Right cardiac atrium (tissue), 5 donors: Measurements from ENCODE around the gene GORAB. TPM values are rescaled to one million over a fixed set of nuclear protein-coding genes. Genes with fewer than 3 reads are reported as not detected.

Source experiments
- ATAC-seq, 2 donors: fragments of 200-7000 bp; cut with Tn5 transposase; one replicate each; pipeline versions ENCODE4 v1.8.0 to v1.9.1; 2020; ENCODE audit warnings: moderate library complexity in 2 of 2, mild to moderate bottlenecking in 1 of 2
- DNase-seq, 3 donors: peaks; one replicate each; pipeline ENCODE4 v3.0.0-alpha.2; 2020
- H3K27ac ChIP-seq: one replicate; pipeline ENCODE4 v1.5.1; 2013; ENCODE audit warnings: mild to moderate bottlenecking, low read length, control low read depth, moderate library complexity
- H3K27me3 ChIP-seq: one replicate; pipeline ENCODE4 v1.6.1; 2013; ENCODE audit not compliant: control insufficient read depth, insufficient read depth
- H3K4me1 ChIP-seq: one replicate; pipeline ENCODE4 v1.6.1; 2013; ENCODE audit warnings: low read length; ENCODE audit not compliant: control insufficient read depth, insufficient read depth
- H3K4me3 ChIP-seq: one replicate; pipeline ENCODE4 v1.5.1; 2013; ENCODE audit warnings: low read length, control low read depth
- H3K9me3 ChIP-seq: one replicate; pipeline ENCODE4 v1.6.1; 2013; ENCODE audit warnings: low read length; ENCODE audit not compliant: control insufficient read depth
- WGBS: extraction: QIAGEN DNeasy Blood & Tissue Kit; methylation state at CpG from one replicate; pipeline ENCODE4 v1.1.7; 2013; 5-methylcytosine and 5-hydroxymethylcytosine counted together
- intact Hi-C, 4 donors: fragments of 100-400 bp; cut with DNase I; formaldehyde crosslinking; loops; one replicate each; pipeline versions ENCODE4 v1.11.0 to v1.14.0; 2022 to 2023
- polyA plus RNA-seq: library from polyadenylated mRNA; stranded (reverse); fragments of 200-250 nt; gene quantifications from one replicate; pipeline ENCODE4 v1.2.3, GENCODE V29; 2013
- total RNA-seq, 4 donors: library from RNA; stranded (reverse); fragmentation: NEBNext Ultra II Directional; extraction: Animal tissue kit (Norgen Biotek cat#: 25700); gene quantifications; one replicate each; pipeline ENCODE4 v1.2.1, GENCODE V29; 2021
- donor health status: healthy with polysubstance abuse.
- donor health status: DM: no; HTN: yes; CAD: no.
- donor health status: DM: no; HTN: no; CAD: no.
- donor health status: DM: no; HTN: yes; CAD: no; lungs with severe emphysema.
- donor health status: DM: yes; HTN: yes; CAD: no.

The GORAB gene
- total and polyA plus RNA-seq, 5 donors = 4.6 to 10.9 (median 9.1) TPM

GRCh38 chr1:170513138-170513537 lies 18.8 kb upstream of the GORAB start:
- H3K4me3 ChIP-seq = no peak overlapping the region
- H3K27ac ChIP-seq = no peak overlapping the region
- 56% methylated on average over 1 of the region's 1 CpG for WGBS
- no peak for DNase-seq
- H3K27me3 ChIP-seq = no peaks in the 10 kb centered on the region
- intact Hi-C loops = no loop called here
- no peaks in the 10 kb centered on the region for H3K4me1 ChIP-seq
- H3K9me3 ChIP-seq = no peaks in the 10 kb centered on the region
- no peak for ATAC-seq

GRCh38 chr1:170518185-170518834 lies 13.7 kb upstream of the GORAB start:
- WGBS = 93% methylated on average over 4 of the region's 4 CpGs
- no peak overlapping the region for H3K4me3 ChIP-seq
- no peak overlapping the region for H3K27ac ChIP-seq
- no peaks in the 10 kb centered on the region for H3K27me3 ChIP-seq
- DNase-seq (no peak), ATAC-seq (no peak)
- no peaks in the 10 kb centered on the region for H3K9me3 ChIP-seq
- intact Hi-C loops = no loop called here
- H3K4me1 ChIP-seq = no peaks in the 10 kb centered on the region

GRCh38 chr1:170518965-170519364 lies 13.0 kb upstream of the GORAB start:
- Histone ChIP-seq H3K9me3 (no peaks in the 10 kb centered on the region), H3K4me3 (no peak overlapping the region), H3K27ac (no peak overlapping the region), H3K4me1 (no peaks in the 10 kb centered on the region), H3K27me3 (no peaks in the 10 kb centered on the region)
- ATAC-seq (no peak), DNase-seq (no peak)
- intact Hi-C loops = no loop called here
- WGBS = 93% methylated on average over 3 of the region's 3 CpGs

- Histone ChIP-seq H3K27ac (no peak overlapping the region), H3K4me1 (no peaks in the 10 kb centered on the region), H3K9me3 (no peaks in the 10 kb centered on the region), H3K4me3 (no peak overlapping the region), H3K27me3 (no peaks in the 10 kb centered on the region)
- intact Hi-C loops = no loop called here
- ATAC-seq (no peak), DNase-seq (no peak)
Measured at GRCh38 chr1:170520601-170521000, 11.4 kb upstream of the GORAB start.

GRCh38 chr1:170521818-170522217 lies 10.1 kb upstream of the GORAB start:
- DNase-seq (no peak), ATAC-seq (no peak)
- no peaks in the 10 kb centered on the region for H3K27me3 ChIP-seq
- intact Hi-C loops = no loop called here
- H3K27ac ChIP-seq = no peak overlapping the region
- no peak overlapping the region for H3K4me3 ChIP-seq
- H3K4me1 ChIP-seq = no peaks in the 10 kb centered on the region
- no peaks in the 10 kb centered on the region for H3K9me3 ChIP-seq

- peak overlapping the region; percentile 99 for H3K27ac ChIP-seq
- peak overlapping the region; percentile 98 for H3K4me3 ChIP-seq
- 12% methylated on average over 29 of the region's 29 CpGs for WGBS
- peak; percentile 16 to 54 (median 33) for DNase-seq
- no peaks in the 10 kb centered on the region for H3K27me3 ChIP-seq
- no peaks in the 10 kb centered on the region for H3K4me1 ChIP-seq
- H3K9me3 ChIP-seq = no peaks in the 10 kb centered on the region
- intact Hi-C loops = loop anchor here in 1 of 4 donors (10.0 kb wide), 1 partner anchor 134 kb away; the partner anchor contains the start of gene PRRX1
- ATAC-seq = no peak
Measured at GRCh38 chr1:170530972-170531757, 801 bp upstream of the GORAB start.

- Histone ChIP-seq H3K4me1 (no peaks in the 10 kb centered on the region), H3K27me3 (no peaks in the 10 kb centered on the region), H3K4me3 (peak overlapping the region; percentile 98), H3K27ac (no peak overlapping the region), H3K9me3 (no peaks in the 10 kb centered on the region)
- no peak for ATAC-seq
- no peak for DNase-seq
- 75% methylated on average over 3 of the region's 3 CpGs for WGBS
- intact Hi-C loops = loop anchor here in 1 of 4 donors (10.0 kb wide), 1 partner anchor 132 kb away; the partner anchor contains the start of gene PRRX1
Measured at GRCh38 chr1:170533298-170533697, 1.3 kb downstream of the GORAB start.

GRCh38 chr1:170534626-170535147 lies 2.7 kb downstream of the GORAB start:
- H3K9me3 ChIP-seq = no peaks in the 10 kb centered on the region
- ATAC-seq = no peak
- no peaks in the 10 kb centered on the region for H3K27me3 ChIP-seq
- H3K4me3 ChIP-seq = no peak overlapping the region
- DNase-seq = no peak
- no peak overlapping the region for H3K27ac ChIP-seq
- intact Hi-C loops = loop anchor here in 1 of 4 donors (10.0 kb wide), 1 partner anchor 130 kb away; the partner anchor contains the start of gene PRRX1
- 96% methylated on average over 6 of the region's 6 CpGs for WGBS
- no peaks in the 10 kb centered on the region for H3K4me1 ChIP-seq

- intact Hi-C loops = loop anchor here in 1 of 4 donors (10.0 kb wide), 1 partner anchor 129 kb away; the partner anchor contains the start of gene PRRX1
- no peak overlapping the region for H3K27ac ChIP-seq
- no peaks in the 10 kb centered on the region for H3K27me3 ChIP-seq
- ATAC-seq (no peak), DNase-seq (no peak)
- H3K4me3 ChIP-seq = no peak overlapping the region
- H3K9me3 ChIP-seq = no peaks in the 10 kb centered on the region
- no peaks in the 10 kb centered on the region for H3K4me1 ChIP-seq
- 94% methylated on average over 2 of the region's 2 CpGs for WGBS
Measured at GRCh38 chr1:170535418-170535817, 3.5 kb downstream of the GORAB start.

- ATAC-seq = peak; percentile 45 to 53
- no peaks in the 10 kb centered on the region for H3K4me1 ChIP-seq
- intact Hi-C loops = loop anchor here in 1 of 4 donors (10.0 kb wide), 1 partner anchor 128 kb away; the partner anchor contains the start of gene PRRX1
- no peak for DNase-seq
- peak overlapping the region; percentile 80 for H3K27ac ChIP-seq
- 95% methylated on average over 1 of the region's 1 CpG for WGBS
- H3K4me3 ChIP-seq = no peak overlapping the region
- H3K27me3 ChIP-seq = no peaks in the 10 kb centered on the region
- no peaks in the 10 kb centered on the region for H3K9me3 ChIP-seq
Measured at GRCh38 chr1:170536924-170537551, 5.1 kb downstream of the GORAB start.
